Smooth muscle cell (in vitro differentiated cells): ENCODE data around the gene EDEM1. TPM values are rescaled to one million over a fixed set of nuclear protein-coding genes. Genes with fewer than 3 reads are reported as not detected.

Experiments used
- DNase-seq: peaks from one replicate; lab custom pipeline; 2025; ENCODE audit not compliant: unreplicated experiment; lab: John Stamatoyannopoulos, UW
- H2AFZ ChIP-seq: fragments of 200-600 bp; sonication (generic); 2 replicates; pipeline ENCODE4 v1.6.0; 2016; ENCODE audit warnings: antibody characterized with exemption, low read depth, mild to moderate bottlenecking
- H3F3A ChIP-seq: fragments of 200-600 bp; sonication (generic); 2 replicates; pipeline ENCODE4 v1.6.0; 2017; ENCODE audit warnings: antibody characterized with exemption, low read depth
- H3K27ac ChIP-seq: fragments of 200-600 bp; sonication (generic); 2 replicates; pipeline ENCODE4 v1.5.1; 2016; ENCODE audit warnings: low read depth, mild to moderate bottlenecking
- H3K27me3 ChIP-seq: fragments of 200-600 bp; sonication (generic); 2 replicates; pipeline ENCODE4 v1.6.1; 2016; ENCODE audit warnings: low read depth, mild to moderate bottlenecking
- H3K36me3 ChIP-seq: fragments of 200-600 bp; sonication (generic); 2 replicates; pipeline ENCODE4 v1.5.1; 2016; ENCODE audit warnings: low read depth
- H3K4me1 ChIP-seq: fragments of 200-600 bp; sonication (generic); 2 replicates; pipeline ENCODE4 v1.5.1; 2016; ENCODE audit warnings: low read depth
- H3K4me2 ChIP-seq: fragments of 200-600 bp; sonication (generic); 2 replicates; pipeline ENCODE4 v1.6.0; 2016; ENCODE audit warnings: mild to moderate bottlenecking
- H3K4me3 ChIP-seq: fragments of 200-600 bp; sonication (generic); 2 replicates; pipeline ENCODE4 v1.5.1; 2016; ENCODE audit warnings: mild to moderate bottlenecking
- H3K79me2 ChIP-seq: fragments of 200-600 bp; sonication (generic); 2 replicates; pipeline ENCODE4 v1.6.0; 2016; ENCODE audit warnings: low read depth, mild to moderate bottlenecking
- H3K9ac ChIP-seq: fragments of 200-600 bp; sonication (generic); 2 replicates; pipeline ENCODE4 v1.6.0; 2016; ENCODE audit warnings: low read depth
- H3K9me3 ChIP-seq: fragments of 200-600 bp; sonication (generic); replicated peaks from 2 replicates; pipeline ENCODE4 v1.5.1; 2016; ENCODE audit warnings: low read depth
- H4K20me1 ChIP-seq: fragments of 200-600 bp; sonication (generic); 2 replicates; pipeline ENCODE4 v1.6.0; 2016; ENCODE audit warnings: low read depth
- WGBS: methylation state at CpG from one replicate; pipeline ENCODE4 v1.1.7; 2016; ENCODE audit warnings: low lambda C conversion rate; 5-methylcytosine and 5-hydroxymethylcytosine counted together
- polyA plus RNA-seq: library from polyadenylated mRNA; unstranded; fragments of >200 nt; fragmentation: Nextera tagmentation; extraction: Ambion mirVana; gene quantifications from 2 replicates; pipeline ENCODE4 v1.2.1, GENCODE V29; 2016
- total RNA-seq: library from RNA; depleted of rRNA; stranded (reverse); fragments of >200 nt; gene quantifications from 2 replicates; pipeline ENCODE4 v1.2.3, GENCODE V29; 2014
- TF ChIP-seq, protein P1 (sequence below): fragments of 200-600 bp; sonication (generic); IDR thresholded peaks from 2 replicates; pipeline ENCODE4 v1.5.1; 2017; ENCODE audit warnings: borderline replicate concordance, mild to moderate bottlenecking, antibody characterized with exemption; ENCODE audit not compliant: insufficient read depth, poor library complexity, severe bottlenecking

The EDEM1 gene
- total and polyA plus RNA-seq, 2 experiments from 2014 or later, result 29.0 to 43.6 TPM

- H3F3A ChIP-seq, result no peaks in the 10 kb centered on the region
- TF ChIP-seq, protein P1, sequence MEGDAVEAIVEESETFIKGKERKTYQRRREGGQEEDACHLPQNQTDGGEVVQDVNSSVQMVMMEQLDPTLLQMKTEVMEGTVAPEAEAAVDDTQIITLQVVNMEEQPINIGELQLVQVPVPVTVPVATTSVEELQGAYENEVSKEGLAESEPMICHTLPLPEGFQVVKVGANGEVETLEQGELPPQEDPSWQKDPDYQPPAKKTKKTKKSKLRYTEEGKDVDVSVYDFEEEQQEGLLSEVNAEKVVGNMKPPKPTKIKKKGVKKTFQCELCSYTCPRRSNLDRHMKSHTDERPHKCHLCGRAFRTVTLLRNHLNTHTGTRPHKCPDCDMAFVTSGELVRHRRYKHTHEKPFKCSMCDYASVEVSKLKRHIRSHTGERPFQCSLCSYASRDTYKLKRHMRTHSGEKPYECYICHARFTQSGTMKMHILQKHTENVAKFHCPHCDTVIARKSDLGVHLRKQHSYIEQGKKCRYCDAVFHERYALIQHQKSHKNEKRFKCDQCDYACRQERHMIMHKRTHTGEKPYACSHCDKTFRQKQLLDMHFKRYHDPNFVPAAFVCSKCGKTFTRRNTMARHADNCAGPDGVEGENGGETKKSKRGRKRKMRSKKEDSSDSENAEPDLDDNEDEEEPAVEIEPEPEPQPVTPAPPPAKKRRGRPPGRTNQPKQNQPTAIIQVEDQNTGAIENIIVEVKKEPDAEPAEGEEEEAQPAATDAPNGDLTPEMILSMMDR, result no peak
- no peaks in the 10 kb centered on the region for H3K36me3 ChIP-seq
- H3K79me2 ChIP-seq, result no peaks in the 10 kb centered on the region
- H3K4me3 ChIP-seq, result no peak overlapping the region
- H3K9ac ChIP-seq, result no peak overlapping the region
- no peaks in the 10 kb centered on the region for H4K20me1 ChIP-seq
- H3K27ac ChIP-seq, result no peak overlapping the region
- no peak for DNase-seq
- no peaks in the 10 kb centered on the region for H3K9me3 ChIP-seq
- H3K4me1 ChIP-seq, result no peaks in the 10 kb centered on the region
- WGBS, result 95% methylated on average over 3 of the region's 3 CpGs
- no peaks in the 10 kb centered on the region for H3K27me3 ChIP-seq
- no peak overlapping the region for H3K4me2 ChIP-seq
- H2AFZ ChIP-seq, result no peak overlapping the region
Measured at GRCh38 chr3:5258526-5258925, 71.0 kb downstream of the EDEM1 start.

- H3F3A ChIP-seq, result no peaks in the 10 kb centered on the region
- no peak for DNase-seq
- no peak overlapping the region for H3K4me2 ChIP-seq
- no peak overlapping the region for H2AFZ ChIP-seq
- peaks cover 9% of the 10 kb centered on the region for H3K4me1 ChIP-seq
- TF ChIP-seq, protein P1, result no peak
- WGBS, result 87% methylated on average over 2 of the region's 2 CpGs
- no peaks in the 10 kb centered on the region for H3K27me3 ChIP-seq
- H3K36me3 ChIP-seq, result no peaks in the 10 kb centered on the region
- no peaks in the 10 kb centered on the region for H3K9me3 ChIP-seq
- no peak overlapping the region for H3K9ac ChIP-seq
- H3K27ac ChIP-seq, result no peak overlapping the region
- H3K4me3 ChIP-seq, result no peak overlapping the region
- no peaks in the 10 kb centered on the region for H3K79me2 ChIP-seq
- H4K20me1 ChIP-seq, result no peaks in the 10 kb centered on the region
Measured at GRCh38 chr3:5260992-5261501, 73.5 kb downstream of the EDEM1 start.

- TF ChIP-seq, protein P1, result no peak
- H3K27ac ChIP-seq, result no peak overlapping the region
- H3K9ac ChIP-seq, result no peak overlapping the region
- no peaks in the 10 kb centered on the region for H3K79me2 ChIP-seq
- 71% methylated on average over 4 of the region's 4 CpGs for WGBS
- H3F3A ChIP-seq, result no peaks in the 10 kb centered on the region
- no peaks in the 10 kb centered on the region for H3K36me3 ChIP-seq
- no peak overlapping the region for H2AFZ ChIP-seq
- no peaks in the 10 kb centered on the region for H3K27me3 ChIP-seq
- DNase-seq, result no peak
- peaks cover 9% of the 10 kb centered on the region for H3K4me1 ChIP-seq
- H3K9me3 ChIP-seq, result no peaks in the 10 kb centered on the region
- H3K4me3 ChIP-seq, result no peak overlapping the region
- no peaks in the 10 kb centered on the region for H4K20me1 ChIP-seq
- H3K4me2 ChIP-seq, result no peak overlapping the region
Measured at GRCh38 chr3:5262507-5262906, 75.0 kb downstream of the EDEM1 start.

- Histone ChIP-seq H3K4me3 (no peak overlapping the region), H3K9ac (no peak overlapping the region), H4K20me1 (no peaks in the 10 kb centered on the region), H3K27me3 (no peaks in the 10 kb centered on the region), H3K79me2 (no peaks in the 10 kb centered on the region), H3K4me2 (peak overlapping the region; percentile 27), H2AFZ (no peak overlapping the region), H3K9me3 (no peaks in the 10 kb centered on the region), H3F3A (no peaks in the 10 kb centered on the region), H3K4me1 (peaks cover 9% of the 10 kb centered on the region), H3K36me3 (no peaks in the 10 kb centered on the region), H3K27ac (peak overlapping the region; percentile 35)
- DNase-seq, result no peak
- TF ChIP-seq, protein P1, result no peak
- 75% methylated on average over 4 of the region's 4 CpGs for WGBS
Measured at GRCh38 chr3:5264093-5264600, 76.6 kb downstream of the EDEM1 start.
